Stimulated activated CD8-positive, alpha-beta memory T cell treated with anti-CD3 and anti-CD28 coated beads, Interleukin-12 subunit alpha, Interleukin-12 subunit beta, amount 100 ng/mL, for 24 hours (primary cell): ENCODE results near the gene FREM2.

ENCODE experiments used
- DNase-seq: peaks from one replicate; pipeline ENCODE4 v3.0.0-alpha.2; 2020; ENCODE audit errors: extremely low read depth

Gene FREM2

DNA sequence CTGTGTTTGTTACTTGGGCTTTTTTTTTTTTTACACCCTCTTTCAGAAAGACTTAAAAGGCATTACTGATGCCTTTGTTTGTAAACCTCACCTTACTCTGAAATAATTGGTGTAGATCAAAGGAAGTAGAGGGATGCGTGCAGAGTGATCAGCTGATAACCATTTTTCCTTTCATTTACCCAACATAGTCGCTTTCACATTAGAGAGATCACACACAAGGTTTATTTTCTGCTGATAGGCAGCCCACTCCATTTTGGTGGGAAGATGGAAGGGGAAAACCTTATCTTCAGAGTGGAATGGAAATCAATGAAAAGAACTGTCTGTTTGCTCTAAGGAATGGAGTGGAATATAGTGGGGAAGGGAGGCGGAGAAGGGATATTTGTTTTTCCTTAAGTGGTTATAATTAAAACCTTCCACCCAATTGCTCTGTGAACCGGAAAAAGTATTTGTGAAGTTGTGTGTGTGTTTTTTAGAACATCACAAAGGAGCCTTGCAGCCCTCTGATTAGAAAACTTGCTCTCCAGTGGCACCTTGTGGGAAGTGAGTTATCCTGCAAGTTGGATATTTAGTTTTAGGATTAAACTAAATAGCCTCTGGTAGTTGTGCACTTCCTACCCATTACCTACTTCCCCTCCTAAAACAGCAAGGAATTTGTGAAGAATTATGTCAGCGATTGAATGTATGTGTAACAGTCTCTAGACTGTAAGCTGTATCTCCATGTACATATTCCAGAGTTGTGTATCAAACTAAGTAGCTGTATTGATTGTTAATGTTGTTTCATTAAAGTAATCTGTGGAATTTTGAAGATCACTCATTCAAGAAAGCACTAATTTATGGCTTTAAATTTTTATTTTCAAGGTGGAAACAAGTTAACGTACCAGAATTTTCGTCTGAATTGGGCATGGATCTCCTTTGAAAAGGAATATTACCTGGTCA, 76.8 kb downstream of the FREM2 start:
- no peak for DNase-seq

DNA sequence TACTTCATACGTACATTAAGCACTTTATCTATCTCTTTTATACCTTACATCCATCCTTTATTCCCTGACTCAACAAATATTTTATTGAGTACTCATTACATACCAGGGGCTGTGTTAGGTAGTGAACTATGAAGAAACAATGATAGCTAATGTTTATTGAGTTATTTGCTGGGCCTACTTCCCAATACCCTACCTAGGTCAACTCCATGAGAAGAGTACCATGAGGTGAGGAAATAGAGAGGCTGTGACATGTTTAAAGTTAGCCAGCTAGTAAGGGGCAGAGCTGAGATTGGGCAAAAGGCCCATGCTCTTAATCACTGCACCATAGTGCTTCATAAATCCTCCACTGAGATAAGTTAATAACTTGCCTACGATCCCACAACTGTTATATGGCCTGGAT, 79.9 kb downstream of the FREM2 start:
- no peak for DNase-seq

- DNase-seq, result no peak
Observed at GRCh38 chr13:38767506-38768265, 80.8 kb downstream of the FREM2 start.

GRCh38 chr13:38769526-38769925, 82.6 kb downstream of the FREM2 start:
- DNase-seq, result no peak

GRCh38 chr13:38775085-38775484, 88.2 kb downstream of the FREM2 start:
- DNase-seq, result no peak

GRCh38 chr13:38777347-38778119, 90.7 kb downstream of the FREM2 start:
- no peak for DNase-seq

DNA sequence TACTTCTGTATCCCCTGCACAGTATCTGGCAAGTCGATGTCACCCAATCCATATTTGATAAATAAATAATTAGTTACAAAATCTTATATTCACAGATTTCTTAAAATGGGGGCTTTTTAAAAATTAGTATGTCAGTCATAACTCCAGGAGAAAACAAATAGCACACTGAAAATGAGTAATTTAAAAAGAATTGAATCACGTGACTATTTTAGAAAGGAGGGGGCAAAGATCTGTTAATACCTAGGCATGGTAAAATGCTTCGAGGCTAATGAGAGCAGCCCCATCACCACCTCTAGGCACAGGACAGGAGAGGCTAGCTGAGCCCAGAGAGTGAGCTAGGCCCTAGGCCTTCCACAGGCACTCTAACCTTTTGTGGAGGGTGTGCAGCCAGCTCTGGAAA, 94.7 kb downstream of the FREM2 start:
- no peak for DNase-seq

- DNase-seq, result no peak
Observed at GRCh38 chr13:38784036-38784880, 97.4 kb downstream of the FREM2 start.

DNA sequence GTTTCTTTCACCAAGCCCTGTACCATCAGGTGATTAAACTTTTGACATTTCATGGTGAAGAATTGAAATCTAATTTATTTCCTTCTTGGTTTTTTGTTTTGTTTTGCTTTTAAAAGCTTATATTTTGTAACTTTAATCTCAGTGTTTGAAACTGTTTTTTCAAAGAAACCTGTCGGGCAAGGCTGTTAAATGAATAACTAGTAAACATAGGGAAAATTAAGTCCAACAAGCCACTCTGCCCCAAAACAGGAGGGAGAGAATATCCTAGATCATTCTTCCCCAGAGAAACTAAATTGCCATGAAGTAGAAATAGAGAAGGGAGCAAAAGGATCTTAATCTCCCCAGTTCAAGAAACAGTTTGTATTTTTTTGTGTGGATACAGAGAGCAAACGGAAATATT, 98.2 kb downstream of the FREM2 start:
- no peak for DNase-seq

DNA sequence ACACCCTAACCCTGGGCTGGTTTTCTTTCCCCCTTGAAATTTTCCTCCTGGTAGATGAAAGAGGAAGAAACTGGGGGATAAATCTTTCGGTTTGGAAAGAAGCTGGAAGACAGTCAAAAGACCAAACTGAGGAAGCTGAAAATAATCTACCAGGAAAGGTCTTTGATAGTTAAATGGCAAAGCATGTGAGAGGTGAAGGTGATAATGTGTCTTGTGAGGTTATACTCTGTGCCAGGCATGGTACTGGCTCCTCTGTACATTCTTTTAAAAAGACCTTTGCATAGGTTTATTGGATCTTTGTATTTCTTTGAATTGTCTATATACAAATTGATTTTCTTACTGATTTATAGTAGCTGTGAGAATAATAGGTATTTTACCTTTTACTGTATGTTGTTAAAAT, 98.6 kb downstream of the FREM2 start:
- DNase-seq, result no peak

DNA sequence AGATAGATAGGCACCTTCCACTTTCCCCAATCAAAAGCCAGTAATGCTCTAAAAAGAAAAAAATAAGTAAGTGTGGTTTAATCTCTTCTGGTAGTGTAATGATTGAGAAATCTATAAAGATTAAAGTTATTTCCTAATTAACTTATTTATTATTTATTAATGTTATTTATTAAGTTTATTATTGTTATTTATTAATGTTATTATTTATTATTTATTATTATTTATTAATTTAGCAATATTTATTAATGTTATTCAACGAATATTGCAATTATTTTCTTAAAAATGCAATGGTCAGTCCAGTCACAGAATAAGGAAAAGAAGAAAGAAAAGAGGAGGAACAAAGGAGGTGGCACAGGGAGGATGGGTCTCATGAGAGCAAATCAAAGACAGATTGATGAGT, 100.7 kb downstream of the FREM2 start:
- DNase-seq, result no peak

DNA sequence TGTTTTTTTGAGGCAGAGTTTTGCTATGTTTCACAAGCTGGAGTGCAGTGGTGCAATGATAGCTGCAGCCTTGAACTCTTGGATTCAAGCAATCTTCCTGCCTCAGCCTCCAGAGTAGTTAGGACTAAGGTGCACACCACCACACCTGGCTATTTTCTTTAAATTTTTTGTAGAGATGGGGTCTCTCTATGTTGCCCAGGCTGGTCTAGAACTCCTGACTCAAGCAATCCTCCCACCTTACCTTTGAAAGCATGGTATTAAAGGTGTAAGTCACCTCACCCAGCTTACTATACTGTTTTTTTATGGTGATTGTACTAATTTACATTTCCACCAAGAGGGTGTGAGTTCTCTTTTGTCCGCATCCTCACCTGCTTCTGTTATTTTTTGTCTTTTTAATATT, 110.0 kb downstream of the FREM2 start:
- DNase-seq, result no peak

GRCh38 chr13:38803531-38803930, 116.7 kb downstream of the FREM2 start:
- no peak for DNase-seq

DNA sequence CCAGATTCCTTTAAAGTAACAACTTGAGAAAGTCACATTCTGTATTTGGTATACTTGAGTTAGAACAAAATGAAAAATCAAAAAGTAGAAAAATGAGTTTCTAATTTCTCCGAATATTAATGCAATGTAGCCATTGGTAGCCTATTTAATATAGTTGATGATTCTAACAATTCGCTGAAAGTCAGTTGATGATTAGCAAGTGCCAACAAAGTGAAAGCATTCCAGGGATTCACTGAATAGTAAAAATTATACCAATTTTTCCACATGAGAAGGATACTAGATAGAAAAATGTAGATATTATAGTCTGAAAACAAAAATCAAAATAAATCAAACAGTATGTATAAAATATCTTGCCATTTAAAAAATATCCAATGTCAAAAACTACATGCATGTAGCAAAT, 117.2 kb downstream of the FREM2 start:
- no peak for DNase-seq

DNA sequence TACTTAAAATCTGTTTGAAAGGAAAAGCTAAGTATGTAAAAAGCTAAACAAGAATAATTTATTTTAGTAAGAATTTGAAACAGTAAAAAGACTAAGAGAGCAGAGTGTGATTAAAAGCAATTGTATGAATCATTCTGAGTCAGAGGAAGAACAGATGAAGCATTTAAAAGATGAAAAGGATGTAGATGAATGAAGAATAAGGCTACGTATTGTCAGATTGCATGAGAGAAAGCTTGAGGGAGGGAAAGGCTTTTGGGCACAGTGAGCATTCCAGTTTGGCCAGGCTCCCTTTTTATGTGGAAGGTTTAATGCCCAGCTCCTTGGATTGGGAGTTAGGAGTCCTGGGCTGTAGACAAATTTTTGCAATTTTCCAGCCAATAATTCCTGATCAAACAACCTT, 117.7 kb downstream of the FREM2 start:
- no peak for DNase-seq

GRCh38 chr13:38814331-38814730, 127.5 kb downstream of the FREM2 start:
- DNase-seq, result no peak

DNA sequence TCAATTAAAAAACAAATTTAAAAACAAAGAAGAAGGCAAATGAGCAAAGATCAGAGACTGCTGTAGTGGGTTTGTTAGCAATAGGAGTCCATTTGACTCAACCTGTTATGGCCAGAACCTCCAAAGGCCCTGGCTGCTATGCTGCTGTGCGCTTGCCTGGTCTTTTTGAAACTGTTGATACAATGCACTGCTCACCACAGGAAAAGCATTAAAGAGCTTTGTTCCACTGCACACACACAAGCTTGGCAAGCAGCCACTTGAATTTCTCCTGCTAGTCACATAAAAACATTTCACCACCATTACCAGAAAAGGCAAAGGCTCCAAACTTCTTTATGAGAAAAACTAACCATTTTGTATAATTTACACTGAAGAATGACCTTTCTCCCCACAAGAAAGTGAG, 132.2 kb downstream of the FREM2 start:
- no peak for DNase-seq

GRCh38 chr13:38819596-38819995, 132.7 kb downstream of the FREM2 start:
- no peak for DNase-seq

- DNase-seq, result no peak
Observed at GRCh38 chr13:38821770-38822551, 135.1 kb downstream of the FREM2 start.

DNA sequence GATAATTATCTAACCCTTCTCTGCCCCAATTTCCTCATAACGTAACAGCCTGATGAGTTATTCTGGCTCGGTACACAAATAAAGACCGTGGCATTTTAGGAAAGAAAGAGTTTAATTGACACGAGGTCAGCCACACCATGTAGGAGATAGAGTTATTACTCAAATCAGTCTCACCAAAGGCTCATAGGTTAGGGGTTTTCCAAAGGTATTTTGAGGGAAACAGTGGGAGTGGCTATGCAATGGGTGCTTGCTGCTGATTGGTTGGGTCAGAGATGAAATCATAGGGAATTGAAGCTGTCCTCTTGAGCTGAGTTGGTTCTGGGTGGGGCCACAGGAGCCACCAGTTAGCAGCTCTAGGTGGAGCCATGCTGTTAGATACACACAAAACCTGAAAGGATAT, 137.5 kb downstream of the FREM2 start:
- DNase-seq, result no peak
